Jurkat, Clone E6-1 (cell line): ENCODE measurements around the gene SLC66A2.
"Not testable (repeated sequence)": the region's sequence is repeated elsewhere in the genome, so short reads cannot be mapped to it uniquely, and the experiment has no call there.

Experiments
- DNase-seq: peaks from one replicate; pipeline ENCODE4 v3.0.0-alpha.2; 2011; ENCODE audit warnings: low read depth, low spot score
- H3K4me3 ChIP-seq: 2 replicates; pipeline ENCODE4 v1.5.1; 2011; ENCODE audit warnings: mild to moderate bottlenecking, low read length, control low read depth, moderate library complexity

Gene SLC66A2

GRCh38 chr18:79898952-79899608 lies 52.4 kb downstream of the SLC66A2 start:
- no peak overlapping the region for H3K4me3 ChIP-seq
- DNase-seq = no peak

- DNase-seq = no peak
- H3K4me3 ChIP-seq = no peak overlapping the region
Measured at GRCh38 chr18:79897940-79898625, 53.4 kb downstream of the SLC66A2 start.

GRCh38 chr18:79896738-79897137 lies 54.7 kb downstream of the SLC66A2 start:
- no peak for DNase-seq
- no peak overlapping the region for H3K4me3 ChIP-seq

GRCh38 chr18:79890674-79891073 lies 60.8 kb downstream of the SLC66A2 start:
- DNase-seq = no peak

DNA sequence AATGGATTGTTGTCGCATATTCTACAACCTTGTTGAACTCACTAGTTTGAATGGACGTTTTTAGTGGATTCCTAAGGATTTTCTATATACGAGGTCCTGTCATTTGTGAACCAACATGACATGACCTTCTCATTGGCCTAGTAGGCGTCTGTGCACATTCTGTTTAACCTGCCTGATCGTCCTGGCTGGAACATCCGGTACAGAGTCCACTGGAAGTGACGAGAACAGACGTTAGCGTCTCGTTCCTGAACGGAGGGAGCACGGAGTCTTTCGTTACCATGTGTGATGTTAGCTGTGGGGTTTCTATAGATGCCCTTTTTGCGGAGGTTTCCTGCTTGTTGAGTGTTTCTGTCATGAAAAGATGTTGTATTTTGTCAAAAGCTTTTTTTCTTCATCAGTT lies 61.9 kb downstream of the SLC66A2 start:
- H3K4me3 ChIP-seq = no peak overlapping the region
- DNase-seq = no peak

More at GRCh38 chr18:79890674-79891073, 60.8 kb downstream of the SLC66A2 start:
- no peak overlapping the region for H3K4me3 ChIP-seq

- H3K4me3 ChIP-seq = no peak overlapping the region
- DNase-seq = no peak
Measured at GRCh38 chr18:79888016-79888415, 63.4 kb downstream of the SLC66A2 start.

DNA sequence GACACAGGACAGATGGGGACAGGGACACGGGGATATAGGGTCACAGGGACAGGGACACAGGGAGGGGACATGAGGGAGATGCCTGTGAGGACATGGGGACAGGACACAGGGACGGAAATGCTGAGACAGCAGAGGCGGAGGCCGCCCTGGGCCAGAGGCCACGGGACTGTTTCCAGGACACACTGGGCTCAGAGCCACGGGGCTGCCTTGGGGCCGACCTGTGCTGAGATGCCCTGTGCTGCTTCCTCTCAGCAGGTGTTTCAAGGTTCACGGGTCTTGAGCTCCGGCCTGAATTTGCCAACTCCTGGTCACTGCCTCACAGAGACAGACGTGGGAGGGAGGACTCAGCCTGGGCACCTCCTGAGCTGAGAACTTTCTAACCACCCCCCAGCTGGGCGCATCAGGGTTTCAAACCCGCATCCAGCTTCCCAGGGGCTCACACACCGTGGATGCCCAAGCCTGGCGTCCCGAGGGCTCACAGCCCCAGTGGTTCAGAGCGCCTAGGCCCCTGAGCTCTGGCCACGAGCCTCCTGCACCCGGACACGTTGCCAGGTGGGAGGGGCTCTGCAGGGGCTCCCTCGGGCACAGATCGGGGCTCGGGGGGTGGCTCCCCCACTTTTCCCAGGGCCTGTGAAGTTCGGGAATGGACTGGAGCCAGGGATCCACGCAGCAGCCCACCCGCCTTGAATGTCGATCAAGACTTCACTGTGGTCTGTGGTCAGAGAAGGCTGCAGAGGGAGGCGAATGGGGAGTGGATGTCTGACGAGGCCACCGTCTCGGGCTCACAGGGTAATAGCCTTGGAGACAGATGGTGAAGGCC lies 64.1 kb downstream of the SLC66A2 start:
- DNase-seq = no peak
- no peak overlapping the region for H3K4me3 ChIP-seq

- H3K4me3 ChIP-seq = no peak overlapping the region
- peak; percentile 55 for DNase-seq
Measured at GRCh38 chr18:79884963-79885728, 66.3 kb downstream of the SLC66A2 start.

- no peak for DNase-seq
- no peak overlapping the region for H3K4me3 ChIP-seq
Measured at GRCh38 chr18:79884294-79884962, 67.0 kb downstream of the SLC66A2 start.

DNA sequence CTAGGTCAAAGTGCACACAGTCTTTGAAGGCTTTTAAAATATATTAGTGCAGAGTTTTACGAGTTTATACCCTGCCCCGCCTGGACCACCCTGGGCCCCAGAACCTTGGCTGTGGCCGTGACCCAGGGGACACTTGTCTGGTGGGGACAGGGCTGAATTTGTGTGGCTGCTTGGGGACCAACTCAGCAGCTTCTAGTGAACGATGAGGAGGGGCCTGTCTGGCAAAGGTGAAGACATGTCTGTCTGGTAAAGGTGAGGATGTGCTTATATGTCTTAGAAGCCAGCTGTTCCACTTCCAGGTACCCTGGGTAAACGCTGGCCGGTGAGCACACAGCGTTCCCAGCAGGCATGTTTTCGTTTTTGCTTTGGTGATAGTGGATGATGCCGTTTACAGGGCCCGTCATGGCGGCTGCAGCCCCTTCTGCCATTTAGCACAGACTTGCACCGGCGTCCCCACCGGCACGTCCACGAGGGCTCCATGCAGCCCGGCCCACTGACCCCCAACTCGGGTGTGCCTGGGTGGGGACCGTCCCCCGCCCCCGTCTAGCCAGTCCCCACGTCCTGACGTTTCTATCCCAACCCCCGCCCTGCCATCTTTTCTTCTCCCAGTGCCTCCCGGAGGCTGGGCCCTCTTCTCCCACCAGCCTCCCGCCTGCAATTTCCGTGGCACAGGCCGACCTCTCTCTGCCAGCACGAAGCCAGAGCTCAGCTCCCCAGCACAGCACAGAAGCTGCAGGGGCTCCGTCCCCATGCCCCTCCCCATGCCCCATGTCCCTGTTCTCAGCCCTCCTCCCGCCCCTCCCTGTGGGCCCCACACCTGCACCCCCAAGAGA lies 67.8 kb downstream of the SLC66A2 start:
- H3K4me3 ChIP-seq = no peak overlapping the region
- DNase-seq = no peak

GRCh38 chr18:79882522-79883241 lies 68.8 kb downstream of the SLC66A2 start:
- no peak for DNase-seq
- H3K4me3 ChIP-seq = no peak overlapping the region

GRCh38 chr18:79881695-79882094 lies 69.8 kb downstream of the SLC66A2 start:
- H3K4me3 ChIP-seq = no peak overlapping the region
- DNase-seq = no peak

- H3K4me3 ChIP-seq = no peak overlapping the region
- no peak for DNase-seq
Measured at GRCh38 chr18:79879566-79879965, 71.9 kb downstream of the SLC66A2 start.

- DNase-seq = no peak
- no peak overlapping the region for H3K4me3 ChIP-seq
Measured at GRCh38 chr18:79878741-79879378, 72.6 kb downstream of the SLC66A2 start.

DNA sequence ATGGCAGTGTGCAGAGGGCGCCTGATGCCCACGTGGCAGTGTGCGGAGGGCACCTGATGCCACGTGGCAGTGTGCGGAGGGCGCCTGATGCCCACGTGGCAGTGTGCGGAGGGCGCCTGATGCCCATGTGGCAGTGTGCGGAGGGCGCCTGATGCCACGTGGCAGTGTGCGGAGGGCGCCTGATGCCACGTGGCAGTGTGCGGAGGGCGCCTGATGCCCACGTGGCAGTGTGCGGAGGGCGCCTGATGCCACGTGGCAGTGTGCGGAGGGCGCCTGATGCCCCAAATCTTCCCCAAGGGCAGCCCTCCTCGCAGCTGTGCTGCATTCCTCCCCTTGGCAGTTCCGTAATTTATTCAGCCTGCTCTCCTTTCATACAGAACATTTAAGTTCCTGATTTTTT lies 73.2 kb downstream of the SLC66A2 start:
- not testable (repeated sequence) for DNase-seq

GRCh38 chr18:79877163-79878091 lies 74.0 kb downstream of the SLC66A2 start:
- no peak overlapping the region for H3K4me3 ChIP-seq
- DNase-seq = no peak

More for the DNA sequence above, 73.2 kb downstream of the SLC66A2 start:
- H3K4me3 ChIP-seq = not testable (repeated sequence)
